ENCODE results near the gene LGR4.

LGR4 gene

DNA sequence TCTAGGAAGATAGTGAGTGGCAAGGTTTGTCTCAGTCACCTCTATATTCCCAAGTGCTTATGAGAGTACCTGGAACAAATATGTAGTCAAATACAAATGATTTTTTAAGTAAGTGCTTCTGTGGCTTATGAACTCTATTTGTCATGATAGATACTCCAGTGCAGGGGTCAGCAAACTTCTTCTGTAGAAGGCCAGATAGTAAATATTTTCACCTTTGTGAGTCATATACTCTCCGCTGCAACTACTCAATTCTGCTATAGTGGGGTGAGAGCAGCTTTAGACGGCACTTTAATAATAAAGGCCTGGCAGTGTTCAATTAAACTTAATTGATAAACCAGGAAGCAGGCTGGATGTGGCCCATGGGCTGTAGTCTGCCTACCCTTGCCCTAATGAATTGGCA is 97.2 kb downstream of the LGR4 start:
- in situ Hi-C loops (cut with MboI; ENCODE audit: low sequenced_read_pairs) = no loop called here
- no peaks in the 10 kb centered on the region for H3K4me1 ChIP-seq
- DNase-seq (ENCODE audit: low spot score in 2 of 2) = no peak
- H3K4me3 ChIP-seq = no peak overlapping the region
- H3K27me3 ChIP-seq (ENCODE audit: low read depth) = no peaks in the 10 kb centered on the region
- peaks cover 60% of the 10 kb centered on the region for H3K36me3 ChIP-seq (replicated peaks)
- no peaks in the 10 kb centered on the region for H3K9me3 ChIP-seq

DNA sequence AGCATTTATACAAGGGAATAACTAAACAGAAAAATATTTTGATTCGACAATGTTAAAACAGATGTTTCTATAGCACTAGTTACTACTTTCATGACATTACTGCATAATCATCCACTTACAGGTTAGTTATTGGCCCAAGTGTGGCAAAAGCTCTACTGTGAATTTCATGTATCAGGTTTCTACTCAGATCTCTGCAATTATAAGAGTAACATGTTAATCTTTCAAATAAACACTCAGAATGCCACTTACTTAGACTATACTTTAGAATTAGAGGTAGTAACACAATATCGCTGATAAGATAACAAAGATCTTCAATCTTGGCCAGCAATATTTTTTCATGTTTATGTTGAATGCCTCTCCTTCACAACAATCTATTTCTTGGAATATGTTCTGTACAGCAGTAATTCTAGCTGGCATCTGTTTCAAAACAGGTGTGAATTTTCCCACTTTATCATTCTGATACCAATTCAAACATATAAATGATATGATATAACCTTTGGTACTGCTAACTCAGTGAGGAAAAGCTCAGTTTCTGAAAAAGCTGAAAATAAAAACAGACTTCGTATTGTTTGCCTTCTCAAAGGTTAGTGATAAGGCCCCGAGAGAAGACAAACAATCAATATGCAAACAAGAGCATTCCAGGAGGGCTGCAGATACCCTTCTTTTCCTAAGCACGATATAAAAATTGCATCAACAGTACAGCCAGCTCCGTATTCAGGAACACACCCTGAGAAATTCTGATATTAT is 98.6 kb downstream of the LGR4 start:
- H3K9me3 ChIP-seq = no peaks in the 10 kb centered on the region
- H3K4me1 ChIP-seq = no peaks in the 10 kb centered on the region
- DNase-seq (ENCODE audit: low spot score in 2 of 2) = no peak
- in situ Hi-C loops (cut with MboI; ENCODE audit: low sequenced_read_pairs) = loop anchor here (25.0 kb wide), 1 partner anchor 88 kb away; the partner anchor contains the start of gene LGR4
- no peak overlapping the region for H3K4me3 ChIP-seq
- H3K27me3 ChIP-seq (ENCODE audit: low read depth) = no peaks in the 10 kb centered on the region
- peaks cover 52% of the 10 kb centered on the region for H3K36me3 ChIP-seq (replicated peaks)

DNA sequence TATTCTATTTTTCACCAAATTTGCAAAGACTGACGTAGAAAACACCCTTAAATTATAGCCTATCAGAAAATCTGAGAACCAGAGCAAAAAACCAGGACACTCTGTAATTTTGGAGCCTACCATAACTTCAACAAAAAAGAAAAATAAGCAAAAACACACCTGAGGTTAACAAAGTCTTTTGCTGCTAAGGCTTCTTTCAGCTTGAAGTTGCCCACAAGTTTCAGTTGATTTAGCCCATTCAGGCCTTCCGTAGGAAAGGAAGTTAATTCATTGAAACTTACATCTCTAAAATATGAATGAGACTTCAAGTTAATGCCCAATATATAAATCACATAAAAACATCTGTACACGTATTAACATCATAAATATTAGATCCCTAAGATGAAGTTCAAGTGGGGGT is 99.2 kb downstream of the LGR4 start:
- H3K9me3 ChIP-seq = no peaks in the 10 kb centered on the region
- no peak overlapping the region for H3K4me3 ChIP-seq
- no peak for DNase-seq (ENCODE audit: low spot score in 2 of 2)
- H3K27me3 ChIP-seq (ENCODE audit: low read depth) = no peaks in the 10 kb centered on the region
- no peaks in the 10 kb centered on the region for H3K4me1 ChIP-seq
- H3K36me3 ChIP-seq (replicated peaks) = peaks cover 50% of the 10 kb centered on the region
- in situ Hi-C loops (cut with MboI; ENCODE audit: low sequenced_read_pairs) = loop anchor here (25.0 kb wide), 1 partner anchor 89 kb away; the partner anchor contains the start of gene LGR4

DNA sequence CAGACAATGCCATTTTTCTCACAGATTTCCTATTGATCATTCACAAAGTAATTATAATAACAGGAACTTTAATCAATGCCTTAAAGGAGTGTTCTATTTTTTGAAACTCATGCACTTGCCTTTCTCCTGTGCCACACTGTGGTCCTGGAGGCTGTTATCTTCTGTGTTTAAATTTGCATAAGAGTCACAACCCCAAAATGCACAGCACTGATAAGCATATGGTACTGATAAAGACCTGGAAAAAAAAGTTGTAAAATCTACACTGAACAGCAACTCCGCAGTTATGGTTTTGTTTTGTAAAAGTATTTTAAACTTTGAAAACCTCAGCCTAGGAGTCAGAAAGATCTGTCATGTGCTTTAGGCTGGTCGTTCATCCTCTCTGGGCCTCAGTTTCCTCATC is 100.4 kb downstream of the LGR4 start:
- Histone ChIP-seq H3K27me3 (ENCODE audit: low read depth) (no peaks in the 10 kb centered on the region), H3K36me3 (replicated peaks) (peaks cover 55% of the 10 kb centered on the region), H3K9me3 (no peaks in the 10 kb centered on the region), H3K4me3 (no peak overlapping the region), H3K4me1 (no peaks in the 10 kb centered on the region)
- in situ Hi-C loops (cut with MboI; ENCODE audit: low sequenced_read_pairs) = loop anchor here (25.0 kb wide), 1 partner anchor 90 kb away; the partner anchor contains the start of gene LGR4
- DNase-seq (ENCODE audit: low spot score in 2 of 2) = no peak

DNA sequence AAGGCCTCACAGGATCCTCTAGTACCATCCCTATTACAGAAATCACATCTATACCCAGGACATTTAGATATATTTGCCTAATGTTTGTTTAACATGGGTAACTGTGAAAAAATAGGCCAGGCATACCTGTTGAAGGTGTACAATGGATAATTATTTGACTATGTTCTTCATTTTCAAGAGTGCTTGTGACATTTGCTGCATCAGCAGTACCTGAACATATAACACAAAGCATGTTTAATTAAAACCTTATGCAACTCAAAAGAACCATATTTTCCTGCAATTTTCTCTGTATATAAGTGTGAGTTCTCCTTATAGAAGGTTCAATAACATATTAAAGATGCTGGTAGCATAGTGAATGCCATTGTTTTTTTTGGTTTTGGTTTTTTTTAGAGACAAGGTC is 101.1 kb downstream of the LGR4 start:
- Histone ChIP-seq H3K27me3 (ENCODE audit: low read depth) (no peaks in the 10 kb centered on the region), H3K36me3 (replicated peaks) (peaks cover 56% of the 10 kb centered on the region), H3K4me1 (no peaks in the 10 kb centered on the region), H3K4me3 (no peak overlapping the region), H3K9me3 (no peaks in the 10 kb centered on the region)
- DNase-seq (ENCODE audit: low spot score in 2 of 2) = no peak
- in situ Hi-C loops (cut with MboI; ENCODE audit: low sequenced_read_pairs) = loop anchor here (25.0 kb wide), 1 partner anchor 91 kb away; the partner anchor contains the start of gene LGR4

DNA sequence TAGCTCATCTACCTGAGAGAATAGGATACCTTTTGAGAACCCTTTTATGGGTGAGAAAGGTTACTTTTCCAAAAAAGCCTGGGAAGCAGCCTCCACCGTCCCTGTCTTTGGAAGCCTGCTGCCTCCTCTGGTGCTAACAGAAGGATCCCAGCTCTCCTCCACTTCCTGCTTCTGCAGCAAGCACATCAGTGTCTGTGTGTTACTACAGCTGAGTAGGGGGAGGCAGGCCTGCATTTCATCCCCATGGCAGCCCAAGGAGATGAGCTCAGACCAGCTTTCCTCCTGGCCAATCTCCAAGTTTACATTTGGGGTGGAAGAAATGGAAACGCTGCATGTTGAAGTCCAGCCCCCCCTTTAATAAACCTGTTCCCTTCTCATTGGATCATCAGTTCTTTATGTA is 102.2 kb downstream of the LGR4 start:
- no peak overlapping the region for H3K4me3 ChIP-seq
- in situ Hi-C loops (cut with MboI; ENCODE audit: low sequenced_read_pairs) = loop anchor here (25.0 kb wide), 1 partner anchor 92 kb away; the partner anchor contains the start of gene LGR4
- DNase-seq (ENCODE audit: low spot score in 2 of 2) = no peak
- no peaks in the 10 kb centered on the region for H3K9me3 ChIP-seq
- no peaks in the 10 kb centered on the region for H3K27me3 ChIP-seq (ENCODE audit: low read depth)
- H3K36me3 ChIP-seq (replicated peaks) = peaks cover 55% of the 10 kb centered on the region
- H3K4me1 ChIP-seq = no peaks in the 10 kb centered on the region

DNA sequence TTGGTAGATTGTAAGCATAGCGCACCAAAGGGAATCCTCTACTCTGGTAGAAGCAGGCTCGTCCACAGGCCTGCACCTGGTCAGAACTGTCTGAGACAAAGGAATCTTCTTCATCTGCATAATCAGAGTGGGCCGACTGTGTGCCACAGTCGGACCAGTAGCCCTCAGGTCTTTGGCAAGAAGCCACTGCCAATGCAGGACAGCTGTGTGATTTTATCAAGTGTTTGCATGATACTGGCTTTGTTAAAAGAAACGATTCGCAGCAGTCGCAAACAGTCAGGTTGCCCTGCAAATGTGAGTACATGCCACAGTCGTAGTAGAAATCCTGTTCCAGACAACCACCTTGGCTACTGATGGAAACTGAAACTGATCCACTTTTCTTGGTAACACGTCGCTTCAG is 104.7 kb downstream of the LGR4 start:
- in situ Hi-C loops (cut with MboI; ENCODE audit: low sequenced_read_pairs) = loop anchor here (25.0 kb wide), 1 partner anchor 94 kb away; the partner anchor contains the start of gene LGR4
- H3K36me3 ChIP-seq (replicated peaks) = peaks cover 39% of the 10 kb centered on the region
- H3K27me3 ChIP-seq (ENCODE audit: low read depth) = no peaks in the 10 kb centered on the region
- peaks cover 11% of the 10 kb centered on the region for H3K4me1 ChIP-seq
- no peak for DNase-seq (ENCODE audit: low spot score in 2 of 2)
- no peak overlapping the region for H3K4me3 ChIP-seq
- no peaks in the 10 kb centered on the region for H3K9me3 ChIP-seq

DNA sequence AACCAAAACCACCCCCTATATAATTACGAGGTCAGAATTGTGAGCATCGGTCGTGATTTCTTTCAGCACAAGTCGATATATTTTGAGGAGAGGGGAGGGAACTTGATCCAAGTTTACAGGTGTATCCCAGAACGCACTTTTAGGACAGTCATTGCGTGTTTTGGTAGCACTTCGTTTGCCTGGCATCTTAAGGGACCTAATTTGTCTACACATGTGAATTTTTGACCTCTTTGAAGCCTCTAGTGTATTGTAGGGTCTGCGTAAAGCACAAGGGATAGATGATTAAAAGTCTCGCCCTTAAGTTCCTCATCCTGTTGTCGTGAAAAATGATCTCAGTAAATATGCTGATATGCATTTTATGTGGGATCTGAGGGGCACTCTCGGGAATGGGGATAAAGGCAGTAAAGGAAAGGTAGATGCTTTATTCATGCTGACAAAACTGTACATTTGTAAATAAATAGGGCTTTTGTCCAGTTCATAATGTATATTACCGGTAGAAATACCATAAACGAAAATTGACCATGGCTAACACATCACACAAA is 108.9 kb downstream of the LGR4 start:
- H3K4me3 ChIP-seq = peak overlapping the region; percentile 62
- no peaks in the 10 kb centered on the region for H3K9me3 ChIP-seq
- no peaks in the 10 kb centered on the region for H3K27me3 ChIP-seq (ENCODE audit: low read depth)
- H3K36me3 ChIP-seq (replicated peaks) = peaks cover 15% of the 10 kb centered on the region
- H3K4me1 ChIP-seq = peaks cover 24% of the 10 kb centered on the region
- in situ Hi-C loops (cut with MboI; ENCODE audit: low sequenced_read_pairs) = loop anchor here (25.0 kb wide), 1 partner anchor 99 kb away; the partner anchor contains the start of gene LGR4
- no peak for DNase-seq (ENCODE audit: low spot score in 2 of 2)

DNA sequence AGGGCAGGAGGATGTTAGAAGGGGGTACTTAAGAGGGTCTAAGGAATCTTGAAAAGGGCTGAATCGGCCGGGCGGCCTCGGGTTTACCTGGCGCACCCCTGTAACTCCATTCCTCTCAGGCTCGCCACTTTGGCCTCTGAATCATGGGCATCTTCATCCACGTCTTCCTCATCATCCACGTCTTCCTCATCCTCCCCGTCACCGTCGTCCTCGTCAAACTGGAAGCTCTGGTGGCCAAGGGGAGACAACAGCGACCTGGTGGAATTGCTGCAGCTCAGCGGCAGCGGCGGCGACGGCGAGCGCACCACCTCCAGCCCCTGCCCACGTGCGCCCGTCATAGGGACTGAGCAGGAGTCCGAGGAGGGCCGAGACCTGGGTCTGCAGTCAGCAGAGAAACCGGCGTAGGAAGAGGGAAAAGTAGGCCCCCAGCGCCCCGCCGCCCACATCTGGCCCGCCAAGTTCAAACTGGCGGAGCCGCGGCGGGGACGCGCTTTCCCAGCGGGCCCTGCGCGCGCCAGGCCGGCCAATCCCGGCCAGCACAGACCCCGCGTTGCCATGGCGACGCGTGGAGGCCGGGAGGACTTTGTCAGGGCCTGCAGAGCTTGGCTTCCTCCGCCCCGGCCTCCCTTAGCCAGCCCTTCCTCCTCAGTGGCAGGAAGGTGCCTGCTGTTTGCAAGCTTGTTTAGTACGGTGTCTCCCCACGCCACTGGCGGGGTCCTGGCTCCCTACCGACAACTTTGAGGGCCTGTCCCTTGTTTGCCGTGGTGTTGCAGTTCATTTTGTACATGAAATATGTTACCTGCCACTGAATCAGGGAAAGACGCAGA is 109.6 kb downstream of the LGR4 start, which contains the start of gene CCDC34:
TSS of gene CCDC34 (minus strand) at position 467 of the 827 bp plus-strand sequence. CDS start at position 446, 21 bp downstream.
- Histone ChIP-seq H3K36me3 (replicated peaks) (peaks cover 10% of the 10 kb centered on the region), H3K9me3 (no peaks in the 10 kb centered on the region), H3K4me1 (peaks cover 31% of the 10 kb centered on the region), H3K4me3 (peak within 1 kb of the TSS; percentile 62), H3K27me3 (ENCODE audit: low read depth) (no peaks in the 10 kb centered on the region)
- peak; percentile 88 to 94 for DNase-seq (ENCODE audit: low spot score in 2 of 2)
- in situ Hi-C loops (cut with MboI; ENCODE audit: low sequenced_read_pairs) = loop anchor here (25.0 kb wide), 1 partner anchor 99 kb away; the partner anchor contains the start of gene LGR4

DNA sequence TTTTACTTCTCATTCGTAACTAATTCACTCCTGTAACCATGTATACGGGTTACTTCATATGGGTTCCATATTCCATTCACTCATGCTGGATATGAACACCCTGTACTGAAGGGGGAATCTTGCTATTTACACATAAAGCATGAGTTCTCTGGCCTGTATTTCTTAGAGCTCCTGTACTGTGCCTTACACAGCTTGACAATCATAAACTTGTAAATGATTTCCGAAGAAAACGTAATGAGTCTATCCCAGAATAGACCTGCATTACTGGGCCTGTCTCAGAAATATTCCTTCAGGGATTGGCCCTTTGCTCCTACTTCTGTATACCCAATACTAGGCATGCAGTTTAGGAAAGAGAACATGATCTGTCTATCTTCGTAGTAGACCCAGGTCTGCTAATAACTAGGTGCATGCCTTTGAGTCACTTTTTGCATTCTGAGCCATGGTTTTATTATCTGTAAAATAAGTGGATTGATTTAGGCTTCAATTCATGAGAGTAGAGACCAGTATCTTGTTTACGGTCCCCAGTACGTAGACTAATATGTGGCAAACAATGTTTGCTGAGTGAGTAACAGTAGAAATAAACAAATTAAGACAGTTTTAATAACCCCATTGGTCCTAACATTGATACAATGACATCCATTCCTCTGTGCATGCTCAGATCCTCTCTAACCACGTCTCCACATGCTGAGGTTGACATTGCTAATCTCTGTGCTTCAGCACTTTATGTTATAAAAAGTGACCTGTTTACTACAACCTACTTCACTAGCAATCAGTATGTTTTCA is 110.8 kb downstream of the LGR4 start:
- in situ Hi-C loops (cut with MboI; ENCODE audit: low sequenced_read_pairs) = loop anchor here (25.0 kb wide), 1 partner anchor 100 kb away; the partner anchor contains the start of gene LGR4
- H3K27me3 ChIP-seq (ENCODE audit: low read depth) = no peaks in the 10 kb centered on the region
- H3K36me3 ChIP-seq (replicated peaks) = peaks cover 2% of the 10 kb centered on the region; the same call in 1 of the 2 replicates
- H3K4me3 ChIP-seq = peak overlapping the region; percentile 62
- DNase-seq (ENCODE audit: low spot score in 2 of 2) = no peak
- H3K9me3 ChIP-seq = no peaks in the 10 kb centered on the region
- peaks cover 36% of the 10 kb centered on the region for H3K4me1 ChIP-seq

DNA sequence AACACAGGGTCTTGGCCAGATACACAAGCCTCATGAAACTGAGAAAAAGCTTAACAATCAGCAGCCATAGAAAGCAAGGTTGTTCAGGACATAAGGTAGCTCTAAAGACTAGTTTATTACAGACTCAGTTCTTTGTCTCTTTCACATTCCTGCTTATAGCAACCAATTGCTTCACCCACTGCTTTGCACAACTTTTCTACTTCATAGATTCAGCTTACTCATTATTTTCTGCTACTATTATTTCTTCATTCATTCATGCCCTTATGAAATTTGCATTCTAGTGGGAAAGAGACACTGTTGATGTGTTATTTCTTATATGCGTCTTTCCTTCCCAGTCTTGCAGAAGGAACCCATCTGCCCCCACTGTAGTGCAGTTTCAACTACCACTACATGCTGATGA is 114.3 kb downstream of the LGR4 start:
- in situ Hi-C loops (cut with MboI; ENCODE audit: low sequenced_read_pairs) = loop anchor here (25.0 kb wide), 1 partner anchor 104 kb away; the partner anchor contains the start of gene LGR4
- Histone ChIP-seq H3K9me3 (no peaks in the 10 kb centered on the region), H3K4me3 (no peak overlapping the region), H3K27me3 (ENCODE audit: low read depth) (no peaks in the 10 kb centered on the region), H3K36me3 (replicated peaks) (no peaks in the 10 kb centered on the region; the same call in 1 of the 2 replicates), H3K4me1 (peaks cover 30% of the 10 kb centered on the region)
- no peak for DNase-seq (ENCODE audit: low spot score in 2 of 2)

DNA sequence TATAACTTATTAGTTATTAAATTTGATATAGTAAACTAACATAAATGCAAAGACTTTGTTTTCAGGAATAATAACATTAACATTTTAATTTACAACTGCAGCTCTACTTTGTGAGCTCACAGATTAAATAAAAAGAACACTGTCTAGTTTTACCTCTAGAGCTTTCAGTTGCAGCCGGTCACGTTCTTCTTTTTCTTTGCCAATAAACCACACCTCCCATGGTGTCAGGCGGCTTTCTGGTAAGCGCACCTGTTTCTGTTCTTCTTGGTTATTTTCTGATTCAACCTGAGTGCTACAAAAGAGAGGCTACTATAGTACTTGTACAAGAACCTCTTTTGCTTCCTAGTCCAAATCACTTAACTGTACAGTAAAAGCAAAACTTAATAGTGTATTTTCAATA is 115.3 kb downstream of the LGR4 start:
- no peak for DNase-seq (ENCODE audit: low spot score in 2 of 2)
- no peaks in the 10 kb centered on the region for H3K9me3 ChIP-seq
- no peaks in the 10 kb centered on the region for H3K27me3 ChIP-seq (ENCODE audit: low read depth)
- H3K4me1 ChIP-seq = peaks cover 30% of the 10 kb centered on the region
- H3K4me3 ChIP-seq = no peak overlapping the region
- in situ Hi-C loops (cut with MboI; ENCODE audit: low sequenced_read_pairs) = loop anchor here (25.0 kb wide), 1 partner anchor 105 kb away; the partner anchor contains the start of gene LGR4
- H3K36me3 ChIP-seq (replicated peaks) = no peaks in the 10 kb centered on the region; the same call in 1 of the 2 replicates

Measured in HAP-1 (cell line).